ENCODE data around the gene SPTLC2. TPM values are rescaled to one million over a fixed set of nuclear protein-coding genes. Genes with fewer than 3 reads are reported as not detected.

The SPTLC2 gene
- total RNA-seq, 1 donor from 2014 or later, result 12.3 TPM

DNA sequence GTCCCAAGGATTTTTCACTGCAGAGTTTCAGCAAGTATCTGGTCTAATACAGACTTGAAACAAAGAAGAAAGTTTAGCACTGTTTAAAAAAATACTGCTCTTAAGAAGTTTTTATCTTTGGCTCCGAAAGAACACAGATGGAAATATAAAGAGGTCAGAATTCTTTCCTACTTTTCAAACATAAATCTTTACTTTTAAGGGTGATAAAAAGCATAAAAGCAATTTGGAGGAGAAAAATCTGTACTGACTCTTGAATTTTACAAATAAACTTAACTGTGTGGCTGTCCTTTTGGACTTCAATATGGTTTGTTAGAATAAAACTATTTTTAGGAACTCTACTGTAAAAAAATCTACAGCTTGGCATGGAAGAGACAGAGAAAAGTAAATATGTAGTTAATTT lies 90.2 kb downstream of the SPTLC2 start:
- Histone ChIP-seq H3K4me3 (no peak overlapping the region), H3K9me3 (ENCODE audit: low read depth) (no peaks in the 10 kb centered on the region), H3K4me2 (no peak overlapping the region), H3K4me1 (no peaks in the 10 kb centered on the region), H2AFZ (replicated peaks) (no peak overlapping the region), H3F3A (ENCODE audit: low read depth) (no peaks in the 10 kb centered on the region), H3K36me3 (no peaks in the 10 kb centered on the region), H3K27me3 (no peaks in the 10 kb centered on the region), H3K27ac (no peak overlapping the region), H3K79me2 (ENCODE audit: low read depth) (no peaks in the 10 kb centered on the region), H4K20me1 (ENCODE audit: low read depth) (no peaks in the 10 kb centered on the region), H3K9ac (no peak overlapping the region)
- H3K9me3 Mint-ChIP-seq, result no peaks in the 10 kb centered on the region
- no peaks in the 10 kb centered on the region for H3K4me1 Mint-ChIP-seq
- no peaks in the 10 kb centered on the region for H3K27me3 Mint-ChIP-seq (ENCODE audit: insufficient read depth, low read depth)
- no peak overlapping the region for H3K4me3 Mint-ChIP-seq
- no peak for TF ChIP-seq EZH2phosphoT487 (IDR thresholded peaks at IDR 0.05)
- no peak for TF ChIP-seq EZH2 (IDR thresholded peaks at IDR 0.05)
- TF ChIP-seq CTCF (IDR thresholded peaks at IDR 0.05), result no peak
- H3K27ac Mint-ChIP-seq, result no peak overlapping the region
- H3K36me3 Mint-ChIP-seq, result peaks cover 6% of the 10 kb centered on the region
- DNase-seq (ENCODE audit: low spot score), result no peak

DNA sequence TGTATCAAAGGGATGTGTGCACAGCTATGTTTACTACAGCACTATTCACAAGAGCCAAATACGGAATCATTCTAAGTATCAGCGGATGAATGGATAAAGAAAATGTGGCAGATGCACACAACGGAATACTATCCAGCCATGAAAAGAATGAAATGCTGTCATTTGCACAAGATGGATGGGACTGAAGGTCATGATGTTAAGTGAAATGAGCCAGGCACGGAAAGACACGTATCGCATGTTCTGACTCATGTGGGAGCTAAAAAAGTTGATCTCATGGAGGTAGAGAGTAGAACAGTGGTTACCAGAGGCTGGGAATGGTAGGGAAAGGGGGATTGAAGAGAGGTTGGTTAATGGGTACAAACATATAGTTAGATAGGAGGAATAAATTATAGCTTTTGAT lies 91.9 kb downstream of the SPTLC2 start:
- no peak overlapping the region for H3K4me3 ChIP-seq
- no peaks in the 10 kb centered on the region for H3K4me1 Mint-ChIP-seq

GRCh38 chr14:77523109-77523508 lies 93.3 kb downstream of the SPTLC2 start:
- no peak overlapping the region for H3K4me2 ChIP-seq
- H3K9ac ChIP-seq, result no peak overlapping the region
- TF ChIP-seq EZH2phosphoT487 (IDR thresholded peaks at IDR 0.05) (no peak), CTCF (IDR thresholded peaks at IDR 0.05) (no peak), EZH2 (IDR thresholded peaks at IDR 0.05) (no peak)
- Mint-ChIP-seq H3K27ac (peak overlapping the region; percentile 58), H3K36me3 (peaks cover 6% of the 10 kb centered on the region), H3K4me1 (no peaks in the 10 kb centered on the region), H3K9me3 (no peaks in the 10 kb centered on the region), H3K27me3 (ENCODE audit: insufficient read depth, low read depth) (no peaks in the 10 kb centered on the region), H3K4me3 (no peak overlapping the region)
- H3K36me3 ChIP-seq, result no peaks in the 10 kb centered on the region
- H4K20me1 ChIP-seq (ENCODE audit: low read depth), result no peaks in the 10 kb centered on the region
- H3K4me1 ChIP-seq, result peaks cover 6% of the 10 kb centered on the region
- peaks cover 8% of the 10 kb centered on the region for H3F3A ChIP-seq (ENCODE audit: low read depth)
- no peak overlapping the region for H2AFZ ChIP-seq (replicated peaks)
- H3K27me3 ChIP-seq, result no peaks in the 10 kb centered on the region
- H3K79me2 ChIP-seq (ENCODE audit: low read depth), result no peaks in the 10 kb centered on the region
- DNase-seq (ENCODE audit: low spot score), result no peak
- H3K27ac ChIP-seq, result no peak overlapping the region
- H3K4me3 ChIP-seq, result no peak overlapping the region
- H3K9me3 ChIP-seq (ENCODE audit: low read depth), result no peaks in the 10 kb centered on the region

More for the DNA sequence above, 91.9 kb downstream of the SPTLC2 start:
- DNase-seq (ENCODE audit: low spot score), result no peak
- Mint-ChIP-seq H3K27me3 (ENCODE audit: insufficient read depth, low read depth) (no peaks in the 10 kb centered on the region), H3K27ac (no peak overlapping the region), H3K36me3 (peaks cover 6% of the 10 kb centered on the region), H3K4me3 (no peak overlapping the region), H3K9me3 (no peaks in the 10 kb centered on the region)
- Histone ChIP-seq H2AFZ (replicated peaks) (no peak overlapping the region), H4K20me1 (ENCODE audit: low read depth) (no peaks in the 10 kb centered on the region), H3K27me3 (no peaks in the 10 kb centered on the region), H3F3A (ENCODE audit: low read depth) (no peaks in the 10 kb centered on the region), H3K27ac (no peak overlapping the region), H3K36me3 (no peaks in the 10 kb centered on the region), H3K4me2 (no peak overlapping the region), H3K79me2 (ENCODE audit: low read depth) (no peaks in the 10 kb centered on the region), H3K9ac (no peak overlapping the region), H3K4me1 (no peaks in the 10 kb centered on the region), H3K9me3 (ENCODE audit: low read depth) (no peaks in the 10 kb centered on the region)
- TF ChIP-seq CTCF (IDR thresholded peaks at IDR 0.05) (no peak), EZH2 (IDR thresholded peaks at IDR 0.05) (no peak), EZH2phosphoT487 (IDR thresholded peaks at IDR 0.05) (no peak)
